ENCODE measurements around the gene SPATA12.
"Not testable (repeated sequence)": the region's sequence is repeated elsewhere in the genome, so short reads cannot be mapped to it uniquely, and the experiment has no call there.

Gene SPATA12

GRCh38 chr3:57083266-57083995 lies 23.0 kb downstream of the SPATA12 start:
- DNase-seq (ENCODE audit: low spot score), result not testable (repeated sequence)

GRCh38 chr3:57085211-57085610 lies 24.7 kb downstream of the SPATA12 start:
- DNase-seq (ENCODE audit: low spot score), result no peak

- DNase-seq (ENCODE audit: low spot score), result no peak
Observed at GRCh38 chr3:57086201-57086600, 25.7 kb downstream of the SPATA12 start.

- no peak for DNase-seq (ENCODE audit: low spot score)
Observed at GRCh38 chr3:57087361-57088092, 27.1 kb downstream of the SPATA12 start.

GRCh38 chr3:57088503-57088902 lies 28.0 kb downstream of the SPATA12 start:
- DNase-seq (ENCODE audit: low spot score), result no peak

- DNase-seq (ENCODE audit: low spot score), result no peak
Observed at GRCh38 chr3:57089043-57089442, 28.6 kb downstream of the SPATA12 start.

GRCh38 chr3:57091521-57092273 lies 31.2 kb downstream of the SPATA12 start:
- DNase-seq (ENCODE audit: low spot score), result no peak

- no peak for DNase-seq (ENCODE audit: low spot score)
Observed at GRCh38 chr3:57093489-57093888, 33.0 kb downstream of the SPATA12 start.

- DNase-seq (ENCODE audit: low spot score), result no peak
Observed at GRCh38 chr3:57093971-57094535, 33.6 kb downstream of the SPATA12 start.

- DNase-seq (ENCODE audit: low spot score), result no peak
Observed at GRCh38 chr3:57094575-57094974, 34.1 kb downstream of the SPATA12 start.

GRCh38 chr3:57095363-57095762 lies 34.9 kb downstream of the SPATA12 start:
- DNase-seq (ENCODE audit: low spot score), result no peak

- no peak for DNase-seq (ENCODE audit: low spot score)
Observed at GRCh38 chr3:57097536-57097935, 37.1 kb downstream of the SPATA12 start.

GRCh38 chr3:57098418-57099310 lies 38.2 kb downstream of the SPATA12 start:
- DNase-seq (ENCODE audit: low spot score), result peak; percentile 56

- peak; percentile 72 for DNase-seq (ENCODE audit: low spot score)
Observed at GRCh38 chr3:57100046-57100695, 39.7 kb downstream of the SPATA12 start.

- no peak for DNase-seq (ENCODE audit: low spot score)
Observed at GRCh38 chr3:57105585-57105984, 45.1 kb downstream of the SPATA12 start.

- DNase-seq (ENCODE audit: low spot score), result no peak
Observed at GRCh38 chr3:57108684-57109083, 48.2 kb downstream of the SPATA12 start.

- DNase-seq (ENCODE audit: low spot score), result no peak
Observed at GRCh38 chr3:57109437-57110199, 49.2 kb downstream of the SPATA12 start.

- no peak for DNase-seq (ENCODE audit: low spot score)
Observed at GRCh38 chr3:57110214-57110613, 49.8 kb downstream of the SPATA12 start.

- DNase-seq (ENCODE audit: low spot score), result no peak
Observed at GRCh38 chr3:57110798-57111197, 50.3 kb downstream of the SPATA12 start.

- DNase-seq (ENCODE audit: low spot score), result no peak
Observed at GRCh38 chr3:57112206-57112605, 51.7 kb downstream of the SPATA12 start.

Measured in kidney tubule cell (primary cell).